Measurements from ENCODE around the gene A2ML1.
A peak's percentile ranks its signal among the peaks of the same experiment; 100 is the strongest.

The A2ML1 gene

DNA sequence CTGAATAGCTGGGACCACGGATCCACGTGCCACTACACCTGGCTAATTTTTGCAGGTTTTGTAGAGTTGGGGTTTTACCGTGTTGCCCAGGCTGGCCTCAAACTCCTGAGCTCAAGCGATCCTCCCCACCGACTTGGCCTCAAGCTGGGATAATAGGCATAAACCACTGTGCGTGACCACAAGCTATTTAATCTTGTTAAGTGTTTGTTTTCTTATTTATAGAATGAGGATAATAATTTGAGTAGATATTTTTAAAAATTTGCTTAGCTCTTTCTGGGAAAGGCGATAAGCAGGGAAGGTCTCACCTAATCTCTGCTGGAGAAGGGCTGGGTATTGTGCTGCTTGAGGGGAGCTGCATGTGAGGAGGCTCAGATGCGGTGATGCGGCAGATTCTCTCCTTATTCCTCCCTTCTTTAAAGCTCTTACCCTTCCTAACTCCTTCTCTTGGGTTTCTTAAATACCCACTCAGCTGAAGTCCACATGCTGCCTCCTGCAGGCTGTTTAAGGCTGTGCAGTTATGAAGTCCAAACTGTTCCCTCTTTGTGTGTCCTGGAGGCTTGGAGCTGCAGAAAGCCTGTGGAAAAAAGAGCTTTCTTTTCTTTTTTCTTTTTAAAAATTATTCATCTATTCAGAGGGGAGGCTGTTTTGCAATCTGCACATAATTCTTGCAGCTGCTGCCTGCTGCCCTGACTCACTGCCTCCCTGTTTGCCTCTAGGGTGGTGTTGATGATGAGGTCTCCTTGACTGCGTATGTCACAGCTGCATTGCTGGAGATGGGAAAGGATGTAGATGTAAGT is 37.9 kb downstream of the A2ML1 start:
- H3K79me2 ChIP-seq (ENCODE audit: control insufficient read depth, low read length) = no peaks in the 10 kb centered on the region
- H3K4me1 ChIP-seq (ENCODE audit: control insufficient read depth, low read length) = 0 out of 2 replicates have a peak, but pooled peaks cover 4% of the 10 kb centered on the region
- TF ChIP-seq, protein P1, sequence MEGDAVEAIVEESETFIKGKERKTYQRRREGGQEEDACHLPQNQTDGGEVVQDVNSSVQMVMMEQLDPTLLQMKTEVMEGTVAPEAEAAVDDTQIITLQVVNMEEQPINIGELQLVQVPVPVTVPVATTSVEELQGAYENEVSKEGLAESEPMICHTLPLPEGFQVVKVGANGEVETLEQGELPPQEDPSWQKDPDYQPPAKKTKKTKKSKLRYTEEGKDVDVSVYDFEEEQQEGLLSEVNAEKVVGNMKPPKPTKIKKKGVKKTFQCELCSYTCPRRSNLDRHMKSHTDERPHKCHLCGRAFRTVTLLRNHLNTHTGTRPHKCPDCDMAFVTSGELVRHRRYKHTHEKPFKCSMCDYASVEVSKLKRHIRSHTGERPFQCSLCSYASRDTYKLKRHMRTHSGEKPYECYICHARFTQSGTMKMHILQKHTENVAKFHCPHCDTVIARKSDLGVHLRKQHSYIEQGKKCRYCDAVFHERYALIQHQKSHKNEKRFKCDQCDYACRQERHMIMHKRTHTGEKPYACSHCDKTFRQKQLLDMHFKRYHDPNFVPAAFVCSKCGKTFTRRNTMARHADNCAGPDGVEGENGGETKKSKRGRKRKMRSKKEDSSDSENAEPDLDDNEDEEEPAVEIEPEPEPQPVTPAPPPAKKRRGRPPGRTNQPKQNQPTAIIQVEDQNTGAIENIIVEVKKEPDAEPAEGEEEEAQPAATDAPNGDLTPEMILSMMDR (IDR thresholded peaks at IDR 0.05; ENCODE audit: low read depth, low read length, poor library complexity, severe bottlenecking) = peak; percentile 71
- no peak for TF ChIP-seq EZH2phosphoT487 (IDR thresholded peaks at IDR 0.05; ENCODE audit: borderline replicate concordance, low read length)
- H3K27ac ChIP-seq (ENCODE audit: low read depth, low read length) = no peak overlapping the region
- peaks cover 3% of the 10 kb centered on the region; the same call in 1 of the 2 replicates for H3K27me3 ChIP-seq (ENCODE audit: control insufficient read depth, low read length)
- H3K9me3 ChIP-seq (ENCODE audit: control insufficient read depth, insufficient read depth, low read length) = no peaks in the 10 kb centered on the region
- H3K36me3 ChIP-seq (ENCODE audit: control insufficient read depth, low read length) = no peaks in the 10 kb centered on the region
- no peak overlapping the region for H3K4me2 ChIP-seq (ENCODE audit: low read length)
- no peaks in the 10 kb centered on the region for H3K9me2 ChIP-seq (replicated peaks; ENCODE audit: control insufficient read depth, low read length)
- no peaks in the 10 kb centered on the region for H4K20me1 ChIP-seq (ENCODE audit: control insufficient read depth, insufficient read depth, low read depth, low read length)
- H3F3A ChIP-seq (ENCODE audit: control insufficient read depth, insufficient read depth) = no peaks in the 10 kb centered on the region
- H3K4me3 ChIP-seq (ENCODE audit: low read length) = no peak overlapping the region

DNA sequence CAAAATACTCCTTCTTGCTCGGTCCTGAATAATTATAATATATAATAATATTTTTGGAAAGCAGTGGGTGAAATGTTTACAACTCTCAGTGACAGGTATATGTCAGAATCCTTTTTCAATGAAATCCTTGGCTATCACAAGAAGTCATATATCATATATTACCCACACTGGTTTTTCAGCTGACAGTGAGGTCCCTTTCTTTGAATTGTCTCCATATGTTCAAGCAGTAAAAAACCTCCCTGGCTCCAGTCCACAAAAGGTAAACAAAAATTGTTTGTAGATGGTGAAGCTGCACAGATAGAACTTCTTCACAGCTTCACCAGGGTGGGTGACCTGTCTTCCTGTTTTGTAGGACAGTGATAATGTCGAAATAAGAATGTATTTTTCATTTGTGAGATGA is 44.0 kb downstream of the A2ML1 start:
- Histone ChIP-seq H3K27ac (ENCODE audit: low read depth, low read length) (no peak overlapping the region), H3K4me2 (ENCODE audit: low read length) (no peak overlapping the region), H3K9me2 (replicated peaks; ENCODE audit: control insufficient read depth, low read length) (no peaks in the 10 kb centered on the region), H4K20me1 (ENCODE audit: control insufficient read depth, insufficient read depth, low read depth, low read length) (no peaks in the 10 kb centered on the region), H3F3A (ENCODE audit: control insufficient read depth, insufficient read depth) (no peaks in the 10 kb centered on the region), H3K4me1 (ENCODE audit: control insufficient read depth, low read length) (no peaks in the 10 kb centered on the region), H3K79me2 (ENCODE audit: control insufficient read depth, low read length) (no peaks in the 10 kb centered on the region), H3K36me3 (ENCODE audit: control insufficient read depth, low read length) (no peaks in the 10 kb centered on the region), H3K9me3 (ENCODE audit: control insufficient read depth, insufficient read depth, low read length) (no peaks in the 10 kb centered on the region), H3K4me3 (ENCODE audit: low read length) (no peak overlapping the region), H3K27me3 (ENCODE audit: control insufficient read depth, low read length) (no peaks in the 10 kb centered on the region)
- TF ChIP-seq EZH2phosphoT487 (IDR thresholded peaks at IDR 0.05; ENCODE audit: borderline replicate concordance, low read length) = no peak
- TF ChIP-seq, protein P1 (IDR thresholded peaks at IDR 0.05; ENCODE audit: low read depth, low read length, poor library complexity, severe bottlenecking) = no peak

DNA sequence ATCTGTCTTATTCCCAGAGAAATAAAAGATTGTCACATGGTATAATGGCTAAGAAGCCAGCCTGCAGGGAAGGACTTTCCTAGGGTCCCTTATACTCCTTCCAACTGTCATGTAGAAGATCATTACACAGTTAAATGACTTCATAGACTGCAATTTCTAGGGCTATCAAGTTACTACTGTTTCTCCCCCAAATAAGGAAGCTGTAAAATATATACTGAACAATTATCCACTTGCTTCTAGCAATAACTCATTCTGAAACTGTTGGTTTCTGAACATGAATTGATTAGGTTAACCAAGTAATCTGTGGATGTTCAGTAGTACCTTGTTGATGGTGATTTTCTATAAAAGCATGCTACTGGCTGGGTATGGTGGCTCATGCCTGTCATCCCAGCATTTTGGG is 44.6 kb downstream of the A2ML1 start:
- H3K9me3 ChIP-seq (ENCODE audit: control insufficient read depth, insufficient read depth, low read length) = no peaks in the 10 kb centered on the region
- TF ChIP-seq, protein P1 (IDR thresholded peaks at IDR 0.05; ENCODE audit: low read depth, low read length, poor library complexity, severe bottlenecking) = no peak
- TF ChIP-seq EZH2phosphoT487 (IDR thresholded peaks at IDR 0.05; ENCODE audit: borderline replicate concordance, low read length) = no peak
- H3K4me3 ChIP-seq (ENCODE audit: low read length) = no peak overlapping the region
- no peak overlapping the region for H3K27ac ChIP-seq (ENCODE audit: low read depth, low read length)
- no peaks in the 10 kb centered on the region for H3K9me2 ChIP-seq (replicated peaks; ENCODE audit: control insufficient read depth, low read length)
- no peaks in the 10 kb centered on the region for H4K20me1 ChIP-seq (ENCODE audit: control insufficient read depth, insufficient read depth, low read depth, low read length)
- H3F3A ChIP-seq (ENCODE audit: control insufficient read depth, insufficient read depth) = no peaks in the 10 kb centered on the region
- H3K4me1 ChIP-seq (ENCODE audit: control insufficient read depth, low read length) = no peaks in the 10 kb centered on the region
- H3K36me3 ChIP-seq (ENCODE audit: control insufficient read depth, low read length) = no peaks in the 10 kb centered on the region
- no peaks in the 10 kb centered on the region for H3K79me2 ChIP-seq (ENCODE audit: control insufficient read depth, low read length)
- no peak overlapping the region for H3K4me2 ChIP-seq (ENCODE audit: low read length)
- H3K27me3 ChIP-seq (ENCODE audit: control insufficient read depth, low read length) = no peaks in the 10 kb centered on the region
